Trophoblast cell (in vitro differentiated cells and primary cell): ENCODE data around the gene CD200R1.

Source experiments
- DNase-seq, 2 donors: peaks; one replicate each; pipeline ENCODE4 v3.0.0-alpha.2; 2016
- H2AFZ ChIP-seq: 2 replicates; pipeline ENCODE4 v1.6.1; 2013; ENCODE audit warnings: low read length, moderate library complexity, mild to moderate bottlenecking; ENCODE audit not compliant: insufficient read depth, poor library complexity
- H2AK5ac ChIP-seq: 2 replicates; pipeline ENCODE4 v1.6.1; 2013; ENCODE audit warnings: mild to moderate bottlenecking, low read length
- H2BK120ac ChIP-seq: 2 replicates; pipeline ENCODE4 v1.6.1; 2013; ENCODE audit warnings: low read length, mild to moderate bottlenecking, moderate library complexity; ENCODE audit not compliant: insufficient read depth, poor library complexity
- H2BK12ac ChIP-seq: 2 replicates; pipeline ENCODE4 v1.6.1; 2013; ENCODE audit warnings: mild to moderate bottlenecking, low read length, moderate library complexity
- H2BK5ac ChIP-seq: 2 replicates; pipeline ENCODE4 v1.6.1; 2013; ENCODE audit warnings: low read length, low read depth, moderate library complexity, mild to moderate bottlenecking; ENCODE audit not compliant: poor library complexity
- H3K14ac ChIP-seq: 2 replicates; pipeline ENCODE4 v1.6.1; 2013; ENCODE audit warnings: mild to moderate bottlenecking, low read length
- H3K18ac ChIP-seq: 2 replicates; pipeline ENCODE4 v1.6.1; 2013; ENCODE audit warnings: mild to moderate bottlenecking, low read length
- H3K23ac ChIP-seq: 2 replicates; pipeline ENCODE4 v1.6.1; 2013; ENCODE audit warnings: low read length
- H3K27ac ChIP-seq: 2 replicates; pipeline ENCODE4 v1.5.1; 2013; ENCODE audit warnings: low read depth, mild to moderate bottlenecking, inconsistent platforms, low read length, moderate library complexity
- H3K27me3 ChIP-seq: 2 replicates; pipeline ENCODE4 v1.6.1; 2013; ENCODE audit warnings: inconsistent platforms, mild to moderate bottlenecking, low read length, moderate library complexity; ENCODE audit not compliant: insufficient read depth
- H3K36me3 ChIP-seq, 2 experiments: 1 replicate in 1 of 2; 2 replicates in 1 of 2; pipeline ENCODE4 v1.6.1; 2013; ENCODE audit warnings: low read length in 2 of 2, mild to moderate bottlenecking in 2 of 2, moderate library complexity in 1 of 2; ENCODE audit not compliant: insufficient read depth in 2 of 2, control insufficient read depth in 1 of 2
- H3K4ac ChIP-seq: 2 replicates; pipeline ENCODE4 v1.6.1; 2013; ENCODE audit warnings: low read depth, mild to moderate bottlenecking, low read length, moderate library complexity
- H3K4me1 ChIP-seq, 2 experiments: 1 replicate in 1 of 2; 2 replicates in 1 of 2; pipeline ENCODE4 v1.6.1; 2013; ENCODE audit warnings: low read length in 2 of 2, mild to moderate bottlenecking in 2 of 2, moderate library complexity in 1 of 2; ENCODE audit not compliant: insufficient read depth in 2 of 2, control insufficient read depth in 1 of 2
- H3K4me2 ChIP-seq: 2 replicates; pipeline ENCODE4 v1.6.1; 2013; ENCODE audit warnings: inconsistent platforms, mild to moderate bottlenecking, low read length, moderate library complexity
- H3K4me3 ChIP-seq: 2 replicates; pipeline ENCODE4 v1.5.1; 2013; ENCODE audit warnings: mild to moderate bottlenecking, low read depth, low read length, inconsistent platforms
- H3K79me1 ChIP-seq: one replicate; pipeline ENCODE4 v1.6.1; 2013; ENCODE audit warnings: low read length
- H3K79me2 ChIP-seq: 2 replicates; pipeline ENCODE4 v1.6.1; 2013; ENCODE audit warnings: low read length, mild to moderate bottlenecking; ENCODE audit not compliant: control insufficient read depth, insufficient read depth, poor library complexity
- H3K9ac ChIP-seq: 2 replicates; pipeline ENCODE4 v1.6.1; 2013; ENCODE audit warnings: mild to moderate bottlenecking, low read length
- H3K9me3 ChIP-seq: 2 replicates; pipeline ENCODE4 v1.6.1; 2013; ENCODE audit warnings: low read depth, mild to moderate bottlenecking, control low read depth, inconsistent platforms, low read length; ENCODE audit not compliant: insufficient read depth
- H4K12ac ChIP-seq: 2 replicates; pipeline ENCODE4 v1.6.1; 2013; ENCODE audit warnings: low read depth, mild to moderate bottlenecking, low read length, moderate library complexity
- H4K8ac ChIP-seq: 2 replicates; pipeline ENCODE4 v1.6.1; 2013; ENCODE audit warnings: low read depth, mild to moderate bottlenecking, low read length, moderate library complexity
- H4K91ac ChIP-seq: one replicate; pipeline ENCODE4 v1.6.1; 2013; ENCODE audit warnings: low read depth, mild to moderate bottlenecking, low read length, moderate library complexity
- WGBS: extraction: QIAGEN DNeasy Blood & Tissue Kit; methylation state at CpG from one replicate; pipeline ENCODE4 v1.1.7; 2013; ENCODE audit warnings: missing lambda C conversion rate; ENCODE audit not compliant: insufficient read length, insufficient coverage; ENCODE audit errors: extremely low coverage; 5-methylcytosine and 5-hydroxymethylcytosine counted together

The CD200R1 gene

DNA sequence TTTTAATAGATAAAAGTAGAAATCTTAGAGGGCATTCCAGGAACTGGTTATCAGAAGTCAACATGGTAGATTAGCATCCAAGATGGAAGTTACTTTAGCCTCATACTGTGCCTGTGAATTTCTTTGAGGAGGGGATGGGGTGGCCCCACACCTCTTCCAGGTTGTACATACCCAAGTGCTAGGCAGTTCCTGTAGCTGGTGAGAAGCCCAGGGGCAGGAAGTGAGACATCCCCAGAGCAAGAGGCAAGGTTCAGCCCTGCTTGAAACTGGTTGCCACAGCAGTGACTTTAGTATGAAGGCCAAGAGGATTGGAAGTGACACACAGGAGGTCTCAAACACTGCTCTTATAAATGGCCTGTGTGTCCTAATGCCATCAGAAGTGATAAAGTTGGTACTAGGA lies 27.8 kb upstream of the CD200R1 start:
- Histone ChIP-seq H3K4ac (no peak overlapping the region), H3K9me3 (no peaks in the 10 kb centered on the region), H4K12ac (no peak overlapping the region), H3K9ac (no peak overlapping the region), H4K8ac (no peak overlapping the region), H3K27me3 (no peaks in the 10 kb centered on the region), H3K79me2 (no peaks in the 10 kb centered on the region), H2BK12ac (no peak overlapping the region), H3K18ac (no peak overlapping the region), H3K4me2 (no peak overlapping the region), H2BK120ac (no peak overlapping the region), H3K4me1 (no peaks in the 10 kb centered on the region), H3K4me3 (no peak overlapping the region), H3K23ac (no peak overlapping the region), H2AK5ac (no peak overlapping the region), H2BK5ac (no peak overlapping the region), H3K79me1 (no peaks in the 10 kb centered on the region), H4K91ac (no peak overlapping the region), H3K27ac (no peak overlapping the region), H3K36me3 (peaks cover 2 to 26% of the 10 kb centered on the region in 2 experiments), H3K14ac (no peak overlapping the region), H2AFZ (no peak overlapping the region)
- DNase-seq, result no peak

DNA sequence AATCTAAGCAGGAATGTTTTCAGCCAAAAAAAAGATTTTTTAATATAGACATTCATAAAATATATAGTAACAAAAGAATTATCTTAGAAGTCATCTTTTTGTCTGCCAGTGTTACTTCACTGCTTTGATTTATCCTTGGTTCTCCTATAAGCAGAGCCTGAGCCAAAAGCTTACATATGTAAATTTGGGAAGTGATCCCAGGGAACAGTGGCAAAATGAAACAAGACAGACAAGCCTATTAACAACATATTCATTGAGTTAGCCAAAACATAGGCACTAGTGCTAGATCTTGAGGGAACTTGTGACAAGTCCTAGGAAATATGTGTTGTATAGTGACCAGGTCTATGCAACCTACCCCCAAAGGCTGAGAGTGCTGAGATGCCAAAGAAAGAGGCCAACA lies 27.1 kb upstream of the CD200R1 start:
- Histone ChIP-seq H4K8ac (no peak overlapping the region), H4K91ac (no peak overlapping the region), H3K4ac (no peak overlapping the region), H3K18ac (no peak overlapping the region), H3K27me3 (no peaks in the 10 kb centered on the region), H3K14ac (no peak overlapping the region), H2AFZ (no peak overlapping the region), H3K9me3 (no peaks in the 10 kb centered on the region), H3K79me1 (no peaks in the 10 kb centered on the region), H2AK5ac (no peak overlapping the region), H3K4me2 (no peak overlapping the region), H2BK12ac (no peak overlapping the region), H4K12ac (no peak overlapping the region), H3K4me1 (no peaks in the 10 kb centered on the region), H3K9ac (no peak overlapping the region), H3K23ac (no peak overlapping the region), H3K36me3 (peaks cover 0 to 24% of the 10 kb centered on the region in 2 experiments), H3K79me2 (no peaks in the 10 kb centered on the region), H3K27ac (no peak overlapping the region), H2BK120ac (no peak overlapping the region), H3K4me3 (no peak overlapping the region), H2BK5ac (no peak overlapping the region)
- DNase-seq, result no peak

DNA sequence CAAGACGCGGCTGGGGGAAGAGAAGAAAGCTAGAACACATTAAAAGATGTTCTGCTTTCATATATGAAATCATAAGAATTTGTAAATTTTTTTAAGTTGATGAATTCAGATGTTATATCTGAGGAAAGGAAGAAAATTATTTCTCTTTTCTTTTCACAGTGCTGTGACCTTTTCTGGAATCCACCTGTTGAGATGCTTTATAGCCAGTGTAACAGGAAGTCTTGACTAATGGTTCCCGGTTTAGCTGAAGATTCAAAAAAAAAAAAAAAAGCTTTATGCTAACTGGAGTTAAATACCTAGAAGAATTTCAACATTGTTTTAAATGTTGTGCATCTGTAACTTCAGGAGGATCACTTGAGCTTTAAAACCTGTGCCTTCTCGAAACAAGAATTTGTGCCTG lies 25.8 kb upstream of the CD200R1 start:
- Histone ChIP-seq H2BK5ac (no peak overlapping the region), H2BK12ac (no peak overlapping the region), H3K4me2 (no peak overlapping the region), H3K4me1 (no peaks in the 10 kb centered on the region), H2BK120ac (no peak overlapping the region), H3K36me3 (peaks cover 2 to 20% of the 10 kb centered on the region in 2 experiments), H3K23ac (no peak overlapping the region), H3K27ac (no peak overlapping the region), H2AFZ (no peak overlapping the region), H3K9ac (no peak overlapping the region), H3K4me3 (no peak overlapping the region), H4K8ac (no peak overlapping the region), H3K18ac (no peak overlapping the region), H3K14ac (no peak overlapping the region), H3K9me3 (no peaks in the 10 kb centered on the region), H3K27me3 (no peaks in the 10 kb centered on the region), H2AK5ac (no peak overlapping the region), H3K79me2 (no peaks in the 10 kb centered on the region), H4K12ac (no peak overlapping the region), H4K91ac (no peak overlapping the region), H3K79me1 (no peaks in the 10 kb centered on the region), H3K4ac (no peak overlapping the region)
- no CpG with 5 or more reads among the region's 4 CpGs for WGBS
- no peak for DNase-seq

DNA sequence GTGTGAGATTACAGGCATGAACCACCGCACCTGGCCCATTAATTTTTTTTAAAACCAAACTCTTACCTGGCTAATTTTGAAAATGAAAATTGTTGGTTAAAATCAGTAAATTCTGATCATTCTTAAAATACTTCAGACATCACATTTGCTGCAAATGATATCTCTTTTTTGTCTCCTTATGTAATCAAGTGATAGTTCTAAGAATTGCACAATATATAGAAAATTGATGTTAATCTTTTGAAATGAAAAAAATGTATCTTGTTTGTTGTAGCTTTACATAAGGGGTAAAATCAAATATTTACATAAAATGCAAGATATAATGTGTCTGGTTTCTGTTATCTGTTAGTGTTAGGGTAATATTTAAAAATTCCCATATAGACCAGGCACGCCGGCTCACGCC lies 20.9 kb upstream of the CD200R1 start:
- no peak overlapping the region for H3K4ac ChIP-seq
- no peak overlapping the region for H2BK120ac ChIP-seq
- no peak overlapping the region for H2AFZ ChIP-seq
- DNase-seq, result peak in 1 of 2 donors; percentile 21
- no peak overlapping the region for H3K27ac ChIP-seq
- WGBS, result no CpG with 5 or more reads among the region's 4 CpGs
- H3K23ac ChIP-seq, result no peak overlapping the region
- peaks cover 2 to 8% of the 10 kb centered on the region in 2 experiments for H3K36me3 ChIP-seq
- H4K12ac ChIP-seq, result no peak overlapping the region
- H3K18ac ChIP-seq, result no peak overlapping the region
- H3K4me2 ChIP-seq, result no peak overlapping the region
- H4K91ac ChIP-seq, result no peak overlapping the region
- no peak overlapping the region for H2BK12ac ChIP-seq
- no peak overlapping the region for H2BK5ac ChIP-seq
- H3K79me1 ChIP-seq, result peaks cover 3% of the 10 kb centered on the region
- H2AK5ac ChIP-seq, result no peak overlapping the region
- no peak overlapping the region for H3K9ac ChIP-seq
- no peaks in the 10 kb centered on the region for H3K27me3 ChIP-seq
- H3K14ac ChIP-seq, result no peak overlapping the region
- H3K79me2 ChIP-seq, result no peaks in the 10 kb centered on the region
- no peak overlapping the region for H3K4me3 ChIP-seq
- H4K8ac ChIP-seq, result no peak overlapping the region
- no peaks in the 10 kb centered on the region for H3K9me3 ChIP-seq
- H3K4me1 ChIP-seq, result no peaks in the 10 kb centered on the region
